B cell (primary cell): ENCODE results near the gene WNT6. TPM values are rescaled to one million over a fixed set of nuclear protein-coding genes. Genes with fewer than 3 reads are reported as not detected.

Source experiments
- ATAC-seq: fragments of 200-7000 bp; cut with Tn5 transposase; one replicate; pipeline ENCODE4 v1.10.0; 2021; ENCODE audit warnings: low read depth, mild to moderate bottlenecking, moderate number of reproducible peaks, moderate library complexity
- CTCF ChIA-PET: fragments of 350-600 bp; sonication (Branson Sonifier 250); formaldehyde crosslinking; loops from one replicate; lab custom pipeline; 2021; ENCODE audit warnings: antibody characterized with exemption, inconsistent platforms; lab: Charles Lee
- POLR2A ChIA-PET: fragments of 350-600 bp; sonication (Branson Sonifier 250); formaldehyde crosslinking; loops from one replicate; lab custom pipeline; 2021; ENCODE audit warnings: antibody characterized with exemption; lab: Charles Lee
- DNase-seq: peaks from one replicate; pipeline ENCODE4 v3.0.0; 2013
- H2AFZ ChIP-seq: 2 replicates; pipeline ENCODE4 v1.6.1; 2012; ENCODE audit warnings: mild to moderate bottlenecking, low read depth, low read length; ENCODE audit not compliant: insufficient read depth, poor library complexity, severe bottlenecking
- H3K27ac ChIP-seq, 2 donors: 1 replicate in 1 of 2; 2 replicates in 1 of 2; pipeline ENCODE4 v1.5.1; 2012 to 2013; ENCODE audit warnings: low read length in 2 of 2, mild to moderate bottlenecking in 2 of 2, moderate library complexity in 1 of 2
- H3K27me3 ChIP-seq, 4 experiments: fragments of 200-600 bp in 1 of 4; sonication (generic) in 1 of 4; replicated peaks in 1 of 4; 1 replicate in 2 of 4; 2 replicates in 2 of 4; pipeline versions ENCODE4 v1.6.1 to v1.7.0; 2013 to 2016; ENCODE audit warnings: low read length in 3 of 4, mild to moderate bottlenecking in 2 of 4, mixed read lengths in 1 of 4, moderate library complexity in 1 of 4; ENCODE audit not compliant: insufficient read depth in 4 of 4, control insufficient read depth in 3 of 4; ENCODE audit errors: control extremely low read depth in 1 of 4
- H3K36me3 ChIP-seq, 2 experiments: replicated peaks in 1 of 2; 1 replicate in 1 of 2; 2 replicates in 1 of 2; pipeline versions ENCODE4 v1.6.1 to v1.7.1; 2013; ENCODE audit warnings: low read length in 1 of 2; ENCODE audit not compliant: insufficient read depth in 2 of 2, control insufficient read depth in 1 of 2; ENCODE audit errors: control extremely low read depth in 1 of 2, extremely low read depth in 1 of 2
- H3K4me1 ChIP-seq, 2 donors: fragments of 200-600 bp in 1 of 2; sonication (generic) in 1 of 2; 1 replicate in 1 of 2; 2 replicates in 1 of 2; pipeline versions ENCODE4 v1.5.1 to v1.6.1; 2013 to 2017; ENCODE audit warnings: low read length in 2 of 2; ENCODE audit not compliant: control insufficient read depth in 2 of 2, insufficient read depth in 2 of 2
- H3K4me2 ChIP-seq: replicated peaks from 2 replicates; pipeline ENCODE3; 2012; ENCODE audit warnings: mild to moderate bottlenecking, low read depth, low read length; ENCODE audit not compliant: poor library complexity, severe bottlenecking
- H3K4me3 ChIP-seq, 5 experiments: fragments of 200-600 bp in 1 of 5; sonication (generic) in 1 of 5; 1 replicate in 3 of 5; 2 replicates in 2 of 5; pipeline versions ENCODE4 v1.5.1 to v1.7.0; 2011 to 2016; ENCODE audit warnings: low read length in 4 of 5, mild to moderate bottlenecking in 4 of 5, low read depth in 2 of 5, control low read depth in 1 of 5, moderate library complexity in 1 of 5; ENCODE audit not compliant: insufficient read depth in 1 of 5; ENCODE audit errors: control extremely low read depth in 1 of 5, extremely low read depth in 1 of 5
- H3K79me2 ChIP-seq: fragments of 200-600 bp; sonication (generic); one replicate; pipeline ENCODE4 v1.6.0; 2016; ENCODE audit warnings: low read length; ENCODE audit not compliant: control insufficient read depth, insufficient read depth
- H3K9ac ChIP-seq: fragments of 200-600 bp; sonication (generic); 2 replicates; pipeline ENCODE4 v1.6.1; 2017; ENCODE audit warnings: mild to moderate bottlenecking, low read length, moderate library complexity
- H3K9me3 ChIP-seq, 3 donors: one replicate each; pipeline versions ENCODE4 v1.6.1 to v1.7.1; 2013; ENCODE audit warnings: low read length in 2 of 3; ENCODE audit not compliant: control insufficient read depth in 2 of 3, insufficient read depth in 1 of 3; ENCODE audit errors: control extremely low read depth in 1 of 3
- H4K20me1 ChIP-seq: 2 replicates; pipeline ENCODE4 v1.6.0; 2012; ENCODE audit warnings: mild to moderate bottlenecking, low read length; ENCODE audit not compliant: insufficient read depth, control insufficient read depth, poor library complexity, severe bottlenecking
- H3K27ac Mint-ChIP-seq: one replicate; pipeline ENCODE4 v1.8.0; 2021; ENCODE audit warnings: mixed read lengths
- H3K27me3 Mint-ChIP-seq: one replicate; pipeline ENCODE4 v1.8.0; 2021; ENCODE audit warnings: mixed read lengths
- H3K4me1 Mint-ChIP-seq: one replicate; pipeline ENCODE4 v1.8.0; 2021; ENCODE audit warnings: mixed read lengths
- H3K4me3 Mint-ChIP-seq: one replicate; pipeline ENCODE4 v1.8.0; 2021; ENCODE audit warnings: mixed read lengths
- H3K9me3 Mint-ChIP-seq: one replicate; pipeline ENCODE4 v1.8.0; 2022; ENCODE audit warnings: mixed read lengths; ENCODE audit not compliant: insufficient read depth
- CTCF ChIP-seq: fragments of 200-600 bp; IDR thresholded peaks from one replicate; pipeline ENCODE4 v1.8.0; 2022; ENCODE audit warnings: antibody characterized with exemption, mild to moderate bottlenecking
- EZH2 ChIP-seq: IDR thresholded peaks from 2 replicates; pipeline ENCODE4 v1.6.1; 2012; ENCODE audit warnings: borderline replicate concordance, low read depth, mild to moderate bottlenecking, moderate library complexity, low read length; ENCODE audit not compliant: insufficient read depth, poor library complexity, severe bottlenecking
- WGBS: methylation state at CpG from one replicate; pipeline ENCODE4 v1.1.5; 2013; ENCODE audit warnings: missing lambda C conversion rate; ENCODE audit not compliant: insufficient coverage; 5-methylcytosine and 5-hydroxymethylcytosine counted together
- intact Hi-C: fragments of 100-400 bp; cut with micrococcal nuclease; formaldehyde crosslinking; loops from one replicate; pipeline ENCODE4 v1.10.0; 2022
- polyA plus RNA-seq: library from polyadenylated mRNA; depleted of rRNA; stranded (reverse); fragments of >200 nt; gene quantifications from 2 replicates; pipeline ENCODE4 v1.2.3, GENCODE V29; 2012
- total RNA-seq, 2 donors: library from RNA; stranded (reverse); fragments of 120-200 nt in 1 of 2; gene quantifications; 1 replicate in 1 of 2; 2 replicates in 1 of 2; pipeline versions ENCODE4 v1.2.3 to v1.2.4, GENCODE V29; 2013 to 2022

The WNT6 gene
- total and polyA plus RNA-seq, 2 donors (not counting 1 experiment from before 2014, with no cell fraction given): 0.84 to 2.0 TPM

- Mint-ChIP-seq H3K27ac (no peak overlapping the region), H3K9me3 (no peaks in the 10 kb centered on the region), H3K4me1 (no peaks in the 10 kb centered on the region), H3K4me3 (no peak overlapping the region), H3K27me3 (peaks cover 37% of the 10 kb centered on the region)
- Histone ChIP-seq H3K9ac (no peak overlapping the region), H3K79me2 (no peaks in the 10 kb centered on the region), H3K27me3 (peaks cover 0 to 2% (median 0%) of the 10 kb centered on the region in 4 experiments), H3K9me3 (no peaks in the 10 kb centered on the region), H3K4me3 (no peak overlapping the region), H4K20me1 (no peaks in the 10 kb centered on the region), H3K4me2 (no peak overlapping the region), H3K36me3 (no peaks in the 10 kb centered on the region), H3K27ac (no peak overlapping the region), H2AFZ (no peak overlapping the region), H3K4me1 (no peaks in the 10 kb centered on the region)
- intact Hi-C loops: no loop called here
- ChIA-PET CTCF (no interaction called here), POLR2A (no interaction called here)
- no peak for DNase-seq
- TF ChIP-seq CTCF (no peak), EZH2 (no peak)
- 92% methylated on average over 7 of the region's 7 CpGs for WGBS
- no peak for ATAC-seq
Observed at GRCh38 chr2:218819093-218819492, 40.5 kb upstream of the WNT6 start.

GRCh38 chr2:218820746-218821369 lies 38.7 kb upstream of the WNT6 start:
- intact Hi-C loops: no loop called here
- Mint-ChIP-seq H3K27me3 (peaks cover 33% of the 10 kb centered on the region), H3K4me3 (no peak overlapping the region), H3K4me1 (no peaks in the 10 kb centered on the region), H3K9me3 (no peaks in the 10 kb centered on the region), H3K27ac (no peak overlapping the region)
- no peaks in the 10 kb centered on the region for H3K36me3 ChIP-seq
- no peak for TF ChIP-seq CTCF
- TF ChIP-seq EZH2: no peak
- H3K27me3 ChIP-seq: peaks cover 0 to 2% (median 0%) of the 10 kb centered on the region in 4 experiments
- H3K27ac ChIP-seq: no peak overlapping the region
- POLR2A ChIA-PET: no interaction called here
- DNase-seq: no peak
- CTCF ChIA-PET: no interaction called here
- H3K4me2 ChIP-seq: no peak overlapping the region
- no peak for ATAC-seq
- H3K9me3 ChIP-seq: no peaks in the 10 kb centered on the region
- H3K4me1 ChIP-seq: no peaks in the 10 kb centered on the region
- no peak overlapping the region for H3K9ac ChIP-seq
- no peaks in the 10 kb centered on the region for H4K20me1 ChIP-seq
- WGBS: 94% methylated on average over 14 of the region's 15 CpGs
- no peak overlapping the region for H3K4me3 ChIP-seq
- H3K79me2 ChIP-seq: no peaks in the 10 kb centered on the region
- H2AFZ ChIP-seq: no peak overlapping the region
